WTC11 (cell line): Measurements from ENCODE around the gene CENPN. TPM values are rescaled to one million over a fixed set of nuclear protein-coding genes. Genes with fewer than 3 reads are reported as not detected.
A peak's percentile ranks its signal among the peaks of the same experiment; 100 is the strongest.

Source experiments
- ATAC-seq: fragments of 200-7000 bp; cut with Tn5 transposase; 2 replicates; pipeline ENCODE4 v1.10.0; 2021; ENCODE audit warnings: mild to moderate bottlenecking, moderate library complexity
- CTCF ChIA-PET: fragments of 300-600 bp; sonication (Branson Sonifier 250); formaldehyde crosslinking; loops from one replicate; lab custom pipeline; 2021; ENCODE audit warnings: antibody characterized with exemption; lab: Charles Lee
- POLR2A ChIA-PET: fragments of 350-600 bp; sonication (Branson Sonifier 250); formaldehyde crosslinking; loops from one replicate; lab custom pipeline; 2021; ENCODE audit warnings: antibody characterized with exemption; lab: Charles Lee
- DNase-seq: peaks from one replicate; pipeline ENCODE4 v3.0.0; 2021; ENCODE audit warnings: low spot score
- H3K27ac Mint-ChIP-seq: 2 replicates; pipeline ENCODE4 v1.8.0; 2021; ENCODE audit warnings: mixed read lengths
- H3K27me3 Mint-ChIP-seq: 2 replicates; pipeline ENCODE4 v1.8.0; 2021; ENCODE audit warnings: low read depth, mild to moderate bottlenecking, moderate library complexity, mixed read lengths
- H3K36me3 Mint-ChIP-seq: 2 replicates; pipeline ENCODE4 v1.8.0; 2021; ENCODE audit warnings: mixed read lengths
- H3K4me1 Mint-ChIP-seq: 2 replicates; pipeline ENCODE4 v1.8.0; 2022; ENCODE audit warnings: mixed read lengths
- H3K4me3 Mint-ChIP-seq: 2 replicates; pipeline ENCODE4 v1.8.0; 2021; ENCODE audit warnings: mild to moderate bottlenecking, moderate library complexity, mixed read lengths
- H3K9me3 Mint-ChIP-seq: 2 replicates; pipeline ENCODE4 v1.8.0; 2021; ENCODE audit warnings: mixed read lengths
- AR ChIP-seq: fragments of 250-450 bp; sonication (Bioruptor Pico); IDR thresholded peaks from 2 replicates; pipeline ENCODE4 v1.9.0; 2021; ENCODE audit warnings: mild to moderate bottlenecking
- ATF1 ChIP-seq: sonication (generic); formaldehyde crosslinking; IDR thresholded peaks from 2 replicates; pipeline ENCODE4 v1.8.1; 2023; ENCODE audit warnings: mild to moderate bottlenecking, moderate library complexity, missing genetic modification reagents
- CREB1 ChIP-seq: sonication (generic); formaldehyde crosslinking; IDR thresholded peaks from 2 replicates; pipeline ENCODE4 v1.8.0; 2023; ENCODE audit warnings: mild to moderate bottlenecking, missing genetic modification reagents
- E2F4 ChIP-seq: sonication (generic); formaldehyde crosslinking; IDR thresholded peaks from 2 replicates; pipeline ENCODE4 v1.8.1; 2022; ENCODE audit warnings: low read depth, mild to moderate bottlenecking, moderate library complexity, missing genetic modification reagents, borderline replicate concordance
- FOXJ3 ChIP-seq: sonication (generic); formaldehyde crosslinking; IDR thresholded peaks from 2 replicates; pipeline ENCODE4 v1.9.0; 2021; ENCODE audit warnings: missing genetic modification reagents, mild to moderate bottlenecking, borderline replicate concordance
- GABPB1 ChIP-seq: sonication (generic); formaldehyde crosslinking; IDR thresholded peaks from 2 replicates; pipeline ENCODE4 v1.8.1; 2023; ENCODE audit warnings: mild to moderate bottlenecking, missing genetic modification reagents
- GTF2I ChIP-seq: fragments of 250-450 bp; sonication (Bioruptor Pico); conservative IDR thresholded peaks from 2 replicates; pipeline ENCODE4 v1.4.0; 2021; ENCODE audit warnings: mild to moderate bottlenecking
- HMGA2 ChIP-seq: fragments of 250-450 bp; sonication (Bioruptor Pico); IDR thresholded peaks from 2 replicates; pipeline ENCODE4 v1.4.0; 2021; ENCODE audit warnings: mild to moderate bottlenecking, moderate library complexity
- NFE2L1 ChIP-seq: sonication (generic); formaldehyde crosslinking; IDR thresholded peaks from 2 replicates; pipeline ENCODE4 v1.8.1; 2023; ENCODE audit warnings: missing genetic modification reagents
- PRRX2 ChIP-seq: fragments of 250-450 bp; sonication (Bioruptor Pico); IDR thresholded peaks from 2 replicates; pipeline ENCODE4 v1.8.0; 2021; ENCODE audit warnings: mild to moderate bottlenecking
- SP1 ChIP-seq: sonication (generic); formaldehyde crosslinking; conservative IDR thresholded peaks from 2 replicates; pipeline ENCODE4 v1.8.1; 2022; ENCODE audit warnings: missing genetic modification reagents
- ZNF121 ChIP-seq: sonication (generic); formaldehyde crosslinking; IDR thresholded peaks from 2 replicates; pipeline ENCODE4 v1.8.0; 2023; ENCODE audit warnings: missing genetic modification reagents
- ZNF263 ChIP-seq: sonication (generic); formaldehyde crosslinking; IDR thresholded peaks from 2 replicates; pipeline ENCODE4 v1.8.1; 2022; ENCODE audit warnings: low read depth, mild to moderate bottlenecking, moderate library complexity, missing genetic modification reagents
- ZNF512 ChIP-seq: sonication (generic); formaldehyde crosslinking; IDR thresholded peaks from 2 replicates; pipeline ENCODE4 v1.8.1; 2022; ENCODE audit warnings: missing genetic modification reagents, borderline replicate concordance
- total RNA-seq: library from RNA; stranded (reverse); gene quantifications from 3 replicates; pipeline ENCODE4 v1.2.3, GENCODE V29; 2021
- TF ChIP-seq, protein P1 (sequence below): sonication (generic); formaldehyde crosslinking; IDR thresholded peaks from 2 replicates; pipeline ENCODE4 v1.8.1; 2022; ENCODE audit warnings: mild to moderate bottlenecking, moderate library complexity, missing genetic modification reagents
- TF ChIP-seq, protein P2 (sequence below): fragments of 250-450 bp; sonication (Bioruptor Pico); IDR thresholded peaks from 2 replicates; pipeline ENCODE4 v1.9.0; 2021; ENCODE audit warnings: mild to moderate bottlenecking, borderline replicate concordance
- TF ChIP-seq, protein P3 (sequence below): sonication (generic); formaldehyde crosslinking; IDR thresholded peaks from 2 replicates; pipeline ENCODE4 v1.8.0; 2022; ENCODE audit warnings: mild to moderate bottlenecking, missing genetic modification reagents
- TF ChIP-seq, protein P4 (sequence below): sonication (generic); formaldehyde crosslinking; IDR thresholded peaks from 2 replicates; pipeline ENCODE4 v1.8.1; 2022; ENCODE audit warnings: low read depth, missing genetic modification reagents, borderline replicate concordance

CENPN gene
- total RNA-seq, 1 experiment from 2014 or later: 47.4 TPM

- TF ChIP-seq, protein P1, sequence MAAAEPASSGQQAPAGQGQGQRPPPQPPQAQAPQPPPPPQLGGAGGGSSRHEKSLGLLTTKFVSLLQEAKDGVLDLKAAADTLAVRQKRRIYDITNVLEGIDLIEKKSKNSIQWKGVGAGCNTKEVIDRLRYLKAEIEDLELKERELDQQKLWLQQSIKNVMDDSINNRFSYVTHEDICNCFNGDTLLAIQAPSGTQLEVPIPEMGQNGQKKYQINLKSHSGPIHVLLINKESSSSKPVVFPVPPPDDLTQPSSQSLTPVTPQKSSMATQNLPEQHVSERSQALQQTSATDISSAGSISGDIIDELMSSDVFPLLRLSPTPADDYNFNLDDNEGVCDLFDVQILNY (CRISPR knock-in tag): peak; percentile 43; the same call in 1 of the 2 replicates
- no peak; the same call in 1 of the 2 replicates for TF ChIP-seq CREB1 (CRISPR knock-in tag)
- TF ChIP-seq, protein P2, sequence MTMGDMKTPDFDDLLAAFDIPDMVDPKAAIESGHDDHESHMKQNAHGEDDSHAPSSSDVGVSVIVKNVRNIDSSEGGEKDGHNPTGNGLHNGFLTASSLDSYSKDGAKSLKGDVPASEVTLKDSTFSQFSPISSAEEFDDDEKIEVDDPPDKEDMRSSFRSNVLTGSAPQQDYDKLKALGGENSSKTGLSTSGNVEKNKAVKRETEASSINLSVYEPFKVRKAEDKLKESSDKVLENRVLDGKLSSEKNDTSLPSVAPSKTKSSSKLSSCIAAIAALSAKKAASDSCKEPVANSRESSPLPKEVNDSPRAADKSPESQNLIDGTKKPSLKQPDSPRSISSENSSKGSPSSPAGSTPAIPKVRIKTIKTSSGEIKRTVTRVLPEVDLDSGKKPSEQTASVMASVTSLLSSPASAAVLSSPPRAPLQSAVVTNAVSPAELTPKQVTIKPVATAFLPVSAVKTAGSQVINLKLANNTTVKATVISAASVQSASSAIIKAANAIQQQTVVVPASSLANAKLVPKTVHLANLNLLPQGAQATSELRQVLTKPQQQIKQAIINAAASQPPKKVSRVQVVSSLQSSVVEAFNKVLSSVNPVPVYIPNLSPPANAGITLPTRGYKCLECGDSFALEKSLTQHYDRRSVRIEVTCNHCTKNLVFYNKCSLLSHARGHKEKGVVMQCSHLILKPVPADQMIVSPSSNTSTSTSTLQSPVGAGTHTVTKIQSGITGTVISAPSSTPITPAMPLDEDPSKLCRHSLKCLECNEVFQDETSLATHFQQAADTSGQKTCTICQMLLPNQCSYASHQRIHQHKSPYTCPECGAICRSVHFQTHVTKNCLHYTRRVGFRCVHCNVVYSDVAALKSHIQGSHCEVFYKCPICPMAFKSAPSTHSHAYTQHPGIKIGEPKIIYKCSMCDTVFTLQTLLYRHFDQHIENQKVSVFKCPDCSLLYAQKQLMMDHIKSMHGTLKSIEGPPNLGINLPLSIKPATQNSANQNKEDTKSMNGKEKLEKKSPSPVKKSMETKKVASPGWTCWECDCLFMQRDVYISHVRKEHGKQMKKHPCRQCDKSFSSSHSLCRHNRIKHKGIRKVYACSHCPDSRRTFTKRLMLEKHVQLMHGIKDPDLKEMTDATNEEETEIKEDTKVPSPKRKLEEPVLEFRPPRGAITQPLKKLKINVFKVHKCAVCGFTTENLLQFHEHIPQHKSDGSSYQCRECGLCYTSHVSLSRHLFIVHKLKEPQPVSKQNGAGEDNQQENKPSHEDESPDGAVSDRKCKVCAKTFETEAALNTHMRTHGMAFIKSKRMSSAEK: no peak
- TF ChIP-seq NFE2L1: peak; percentile 35; the same call in 1 of the 2 replicates
- no peak for TF ChIP-seq E2F4
- TF ChIP-seq GTF2I (CRISPR knock-in tag): no peak
- no peak for TF ChIP-seq ATF1
- TF ChIP-seq, all 79 proteins: peak for 15
These were observed 70.3 kb downstream of the CENPN start, which contains the start of gene C16orf46 (continued) for GRCh38 chr16:81077076-81077940.

DNA sequence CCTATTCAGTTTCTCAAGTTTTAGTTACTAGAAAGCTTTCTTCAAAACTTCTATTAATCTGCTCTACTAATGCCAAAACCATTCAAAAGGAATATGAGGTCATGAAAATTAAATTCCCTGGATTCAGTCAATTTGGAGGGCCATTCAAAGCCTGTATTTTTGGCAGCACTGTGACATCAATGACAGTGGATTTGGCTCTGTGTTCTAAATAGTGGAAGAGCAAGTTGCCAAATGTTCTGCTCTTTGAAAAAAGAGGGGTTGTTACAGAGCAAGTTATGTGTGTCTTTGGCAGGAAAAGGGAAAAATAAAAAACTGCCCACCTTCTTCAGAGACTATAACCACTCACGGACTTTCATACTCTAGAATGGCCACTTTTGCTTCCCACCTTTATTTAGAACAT lies 73.2 kb downstream of the CENPN start:
- CTCF ChIA-PET: no interaction called here
- Mint-ChIP-seq H3K9me3 (no peaks in the 10 kb centered on the region), H3K27ac (no peak overlapping the region), H3K27me3 (no peaks in the 10 kb centered on the region; the same call in 1 of the 2 replicates), H3K4me3 (no peak overlapping the region), H3K4me1 (peaks cover 7% of the 10 kb centered on the region; the same call in 1 of the 2 replicates), H3K36me3 (peaks cover 9% of the 10 kb centered on the region)
- DNase-seq: no peak
- POLR2A ChIA-PET: no interaction called here
- ATAC-seq: no peak
- TF ChIP-seq GTF2I (CRISPR knock-in tag) (no peak), HMGA2 (CRISPR knock-in tag) (no peak), GABPB1 (CRISPR knock-in tag) (no peak), ZNF121 (CRISPR knock-in tag) (no peak), FOXJ3 (CRISPR knock-in tag) (no peak), ZNF263 (no peak), E2F4 (no peak), ATF1 (no peak), AR (CRISPR knock-in tag) (no peak), PRRX2 (CRISPR knock-in tag) (no peak), ZNF512 (CRISPR knock-in tag) (no peak), SP1 (CRISPR knock-in tag) (no peak)
- TF ChIP-seq, protein P1 (CRISPR knock-in tag): no peak
- TF ChIP-seq, protein P3, sequence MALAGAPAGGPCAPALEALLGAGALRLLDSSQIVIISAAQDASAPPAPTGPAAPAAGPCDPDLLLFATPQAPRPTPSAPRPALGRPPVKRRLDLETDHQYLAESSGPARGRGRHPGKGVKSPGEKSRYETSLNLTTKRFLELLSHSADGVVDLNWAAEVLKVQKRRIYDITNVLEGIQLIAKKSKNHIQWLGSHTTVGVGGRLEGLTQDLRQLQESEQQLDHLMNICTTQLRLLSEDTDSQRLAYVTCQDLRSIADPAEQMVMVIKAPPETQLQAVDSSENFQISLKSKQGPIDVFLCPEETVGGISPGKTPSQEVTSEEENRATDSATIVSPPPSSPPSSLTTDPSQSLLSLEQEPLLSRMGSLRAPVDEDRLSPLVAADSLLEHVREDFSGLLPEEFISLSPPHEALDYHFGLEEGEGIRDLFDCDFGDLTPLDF (CRISPR knock-in tag): no peak
- TF ChIP-seq, protein P4, sequence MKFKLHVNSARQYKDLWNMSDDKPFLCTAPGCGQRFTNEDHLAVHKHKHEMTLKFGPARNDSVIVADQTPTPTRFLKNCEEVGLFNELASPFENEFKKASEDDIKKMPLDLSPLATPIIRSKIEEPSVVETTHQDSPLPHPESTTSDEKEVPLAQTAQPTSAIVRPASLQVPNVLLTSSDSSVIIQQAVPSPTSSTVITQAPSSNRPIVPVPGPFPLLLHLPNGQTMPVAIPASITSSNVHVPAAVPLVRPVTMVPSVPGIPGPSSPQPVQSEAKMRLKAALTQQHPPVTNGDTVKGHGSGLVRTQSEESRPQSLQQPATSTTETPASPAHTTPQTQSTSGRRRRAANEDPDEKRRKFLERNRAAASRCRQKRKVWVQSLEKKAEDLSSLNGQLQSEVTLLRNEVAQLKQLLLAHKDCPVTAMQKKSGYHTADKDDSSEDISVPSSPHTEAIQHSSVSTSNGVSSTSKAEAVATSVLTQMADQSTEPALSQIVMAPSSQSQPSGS (CRISPR knock-in tag): no peak
